Endodermal cell (in vitro differentiated cells): ENCODE results near the gene TSPAN16. TPM values are rescaled to one million over a fixed set of nuclear protein-coding genes. Genes with fewer than 3 reads are reported as not detected.

Experiments used
- DNase-seq: peaks from one replicate; pipeline ENCODE4 v3.0.0-alpha.2; 2017
- H3K27ac ChIP-seq: 2 replicates; pipeline ENCODE4 v1.5.1; 2013; ENCODE audit warnings: mild to moderate bottlenecking, low read depth, low read length, moderate library complexity
- H3K27me3 ChIP-seq: 2 replicates; pipeline ENCODE4 v1.6.1; 2013; ENCODE audit warnings: mild to moderate bottlenecking, low read length, moderate library complexity; ENCODE audit not compliant: insufficient read depth, control insufficient read depth, poor library complexity, severe bottlenecking
- H3K36me3 ChIP-seq: 2 replicates; pipeline ENCODE4 v1.7.0; 2013; ENCODE audit warnings: mild to moderate bottlenecking, low read length, moderate library complexity; ENCODE audit not compliant: control insufficient read depth, insufficient read depth
- H3K4me1 ChIP-seq: one replicate; pipeline ENCODE4 v1.7.0; 2013; ENCODE audit warnings: low read length; ENCODE audit not compliant: control insufficient read depth, insufficient read depth
- H3K4me3 ChIP-seq: 2 replicates; pipeline ENCODE4 v1.5.1; 2013; ENCODE audit warnings: mild to moderate bottlenecking, low read length, moderate library complexity
- H3K9ac ChIP-seq: 2 replicates; pipeline ENCODE4 v1.6.1; 2013; ENCODE audit warnings: mild to moderate bottlenecking, low read length, moderate library complexity; ENCODE audit not compliant: poor library complexity, severe bottlenecking; ENCODE audit errors: extremely low read depth
- H3K9me3 ChIP-seq: 2 replicates; pipeline ENCODE4 v1.6.1; 2013; ENCODE audit warnings: mild to moderate bottlenecking, low read length, moderate library complexity; ENCODE audit not compliant: control insufficient read depth
- H3K27ac Mint-ChIP-seq: 2 replicates; pipeline ENCODE4 v1.8.0; 2020; ENCODE audit warnings: mixed read lengths
- H3K27me3 Mint-ChIP-seq: 2 replicates; pipeline ENCODE4 v1.8.0; 2021; ENCODE audit warnings: mild to moderate bottlenecking, mixed read lengths; ENCODE audit not compliant: insufficient read depth
- H3K36me3 Mint-ChIP-seq: 2 replicates; pipeline ENCODE4 v1.8.0; 2020; ENCODE audit warnings: low read depth, mixed read lengths
- H3K4me1 Mint-ChIP-seq: 2 replicates; pipeline ENCODE4 v1.8.0; 2020; ENCODE audit warnings: mixed read lengths
- H3K4me3 Mint-ChIP-seq: 2 replicates; pipeline ENCODE4 v1.8.0; 2020; ENCODE audit warnings: mild to moderate bottlenecking, moderate library complexity, mixed read lengths
- H3K9me3 Mint-ChIP-seq: 2 replicates; pipeline ENCODE4 v1.8.0; 2020; ENCODE audit warnings: mild to moderate bottlenecking, mixed read lengths
- CTCF ChIP-seq: fragments of 200-600 bp; sonication (generic); conservative IDR thresholded peaks from 2 replicates; pipeline ENCODE4 v1.5.0; 2021; ENCODE audit warnings: antibody characterized with exemption, mild to moderate bottlenecking
- WGBS, 2 experiments: methylation state at CpG; one replicate each; pipeline versions ENCODE4 v1.1.5 to v1.1.7; 2013; ENCODE audit warnings: missing lambda C conversion rate in 2 of 2, mixed read lengths in 1 of 2; ENCODE audit not compliant: insufficient coverage in 1 of 2, insufficient read length in 1 of 2; 5-methylcytosine and 5-hydroxymethylcytosine counted together
- total RNA-seq, 2 donors: library from RNA; stranded (reverse); fragmentation: NEBNext Ultra II Directional in 1 of 2; extraction: Animal tissue kit (Norgen Biotek cat#: 25700) in 1 of 2; gene quantifications; 2 replicates in 1 of 2; 3 replicates in 1 of 2; pipeline ENCODE4 v1.2.1, GENCODE V29; 2021

The TSPAN16 gene
- total RNA-seq, 2 donors from 2014 or later = not detected

- Histone ChIP-seq H3K27ac (no peak overlapping the region), H3K4me1 (peaks cover 3% of the 10 kb centered on the region), H3K4me3 (no peak overlapping the region), H3K9ac (no peak overlapping the region), H3K9me3 (no peaks in the 10 kb centered on the region), H3K36me3 (peaks cover 41% of the 10 kb centered on the region), H3K27me3 (no peaks in the 10 kb centered on the region)
- no peaks in the 10 kb centered on the region for H3K9me3 Mint-ChIP-seq
- DNase-seq = no peak
- H3K27ac Mint-ChIP-seq = no peak overlapping the region
- no peak for TF ChIP-seq CTCF
- H3K4me1 Mint-ChIP-seq = no peaks in the 10 kb centered on the region
- H3K4me3 Mint-ChIP-seq = no peak overlapping the region
- H3K36me3 Mint-ChIP-seq = peaks cover 33% of the 10 kb centered on the region
- WGBS, 2 experiments = 90 to 95% methylated on average over 5 to 10 of the region's 11 CpGs
- no peaks in the 10 kb centered on the region for H3K27me3 Mint-ChIP-seq
Observed at GRCh38 chr19:11251650-11252314, 44.2 kb upstream of the TSPAN16 start.

DNA sequence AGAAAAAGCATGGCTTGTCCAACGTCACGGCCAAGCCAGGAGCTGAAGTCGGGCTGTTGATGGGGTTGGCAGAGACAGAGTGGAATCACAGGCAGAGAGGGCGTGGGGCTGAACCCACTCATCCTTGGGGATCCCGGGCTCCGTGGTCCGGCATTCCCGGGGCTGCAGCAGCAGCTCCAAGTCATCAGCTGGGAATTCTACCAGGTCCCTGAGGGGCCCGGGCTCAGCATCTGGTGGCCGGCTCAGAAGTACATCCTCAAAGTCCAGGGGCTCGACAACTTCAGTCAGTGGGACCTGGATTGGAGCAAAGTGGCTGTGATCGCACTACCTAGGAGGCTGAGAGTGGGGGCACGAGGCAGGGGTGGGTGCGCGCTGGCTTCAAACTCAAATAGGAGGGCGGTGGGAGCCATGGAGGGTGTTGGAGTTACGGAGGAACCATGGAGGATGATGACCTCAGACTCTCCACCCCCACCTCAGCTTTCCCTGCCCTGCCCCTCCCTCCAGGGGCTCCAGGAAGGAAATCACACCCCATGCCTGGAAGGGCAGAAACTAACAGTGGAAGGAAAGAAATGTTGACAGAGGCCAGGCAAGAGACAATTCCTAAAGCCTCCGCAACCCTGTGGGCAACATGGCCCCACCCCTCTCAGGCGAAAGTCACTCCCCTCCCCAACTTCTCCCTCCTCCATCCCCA, 43.1 kb upstream of the TSPAN16 start:
- Mint-ChIP-seq H3K9me3 (no peaks in the 10 kb centered on the region), H3K4me3 (no peak overlapping the region), H3K27ac (peak overlapping the region; percentile 58), H3K4me1 (no peaks in the 10 kb centered on the region), H3K27me3 (no peaks in the 10 kb centered on the region), H3K36me3 (peaks cover 25% of the 10 kb centered on the region)
- H3K27me3 ChIP-seq = no peaks in the 10 kb centered on the region
- no peak overlapping the region for H3K27ac ChIP-seq
- 92 to 93% methylated on average over 10 to 17 of the region's 19 CpGs for WGBS, 2 experiments
- H3K9me3 ChIP-seq = no peaks in the 10 kb centered on the region
- no peak for DNase-seq
- peaks cover 3% of the 10 kb centered on the region for H3K4me1 ChIP-seq
- TF ChIP-seq CTCF = no peak
- no peak overlapping the region for H3K4me3 ChIP-seq
- H3K9ac ChIP-seq = no peak overlapping the region
- peaks cover 33% of the 10 kb centered on the region for H3K36me3 ChIP-seq

DNA sequence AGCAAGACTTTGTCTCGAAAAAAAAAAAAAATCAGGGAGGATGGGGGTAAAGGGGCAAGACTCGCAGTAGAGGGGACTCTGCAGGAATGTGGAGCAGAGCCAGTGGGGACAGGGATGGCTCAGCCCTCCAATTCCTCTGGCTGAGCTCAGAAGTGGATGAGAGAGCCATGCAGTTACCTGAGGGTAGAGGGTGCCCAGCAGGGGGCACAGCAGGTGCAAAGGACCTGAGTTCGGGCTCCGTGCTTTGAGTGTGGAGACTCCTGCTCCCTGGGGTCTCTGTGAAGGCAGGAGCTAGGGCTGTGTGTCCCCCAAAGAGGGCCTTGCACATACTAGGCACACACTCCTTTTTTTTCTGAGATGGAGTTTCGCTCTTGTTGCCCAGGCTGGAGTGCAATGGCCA, 41.3 kb upstream of the TSPAN16 start:
- Mint-ChIP-seq H3K4me1 (no peaks in the 10 kb centered on the region), H3K9me3 (no peaks in the 10 kb centered on the region), H3K27me3 (no peaks in the 10 kb centered on the region), H3K4me3 (no peak overlapping the region), H3K27ac (no peak overlapping the region), H3K36me3 (peaks cover 22% of the 10 kb centered on the region)
- TF ChIP-seq CTCF = no peak
- no peaks in the 10 kb centered on the region for H3K9me3 ChIP-seq
- no peak overlapping the region for H3K27ac ChIP-seq
- 93% methylated on average over 5 of the region's 5 CpGs for WGBS, 2 experiments
- H3K4me3 ChIP-seq = no peak overlapping the region
- peaks cover 3% of the 10 kb centered on the region for H3K4me1 ChIP-seq
- H3K36me3 ChIP-seq = peaks cover 22% of the 10 kb centered on the region
- no peak for DNase-seq
- H3K27me3 ChIP-seq = no peaks in the 10 kb centered on the region
- H3K9ac ChIP-seq = no peak overlapping the region
